Neural cell (in vitro differentiated cells): ENCODE results near the gene CENPX. TPM values are rescaled to one million over a fixed set of nuclear protein-coding genes. Genes with fewer than 3 reads are reported as not detected.

Experiments
- H2AFZ ChIP-seq: fragments of 200-600, 300-800 bp; sonication (generic), shearing (Covaris generic); 2 replicates; pipeline ENCODE4 v1.6.0; 2014; ENCODE audit warnings: low read depth, mild to moderate bottlenecking, antibody characterized with exemption, low read length, moderate library complexity
- H3F3A ChIP-seq: fragments of 200-600 bp; shearing (Covaris generic); 2 replicates; pipeline ENCODE4 v1.6.1; 2016; ENCODE audit warnings: mild to moderate bottlenecking, moderate library complexity, mixed read lengths, antibody characterized with exemption, low read length; ENCODE audit not compliant: insufficient read depth, poor library complexity, severe bottlenecking
- H3K27ac ChIP-seq: fragments of 200-600, 300-800 bp; sonication (generic), shearing (Covaris generic); 2 replicates; pipeline ENCODE4 v1.5.1; 2014; ENCODE audit warnings: mild to moderate bottlenecking, low read length, moderate library complexity
- H3K27me3 ChIP-seq: fragments of 300-800, 200-600 bp; sonication (generic), shearing (Covaris generic); 2 replicates; pipeline ENCODE4 v1.6.0; 2014; ENCODE audit warnings: mild to moderate bottlenecking, low read depth, low read length, moderate library complexity; ENCODE audit not compliant: insufficient read depth
- H3K36me3 ChIP-seq: fragments of 300-800, 200-600 bp; sonication (generic), shearing (Covaris generic); 2 replicates; pipeline ENCODE4 v1.5.1; 2014; ENCODE audit warnings: mild to moderate bottlenecking, antibody characterized with exemption, low read length, moderate library complexity; ENCODE audit not compliant: insufficient read depth
- H3K4me2 ChIP-seq: fragments of 300-800, 200-600 bp; sonication (generic), shearing (Covaris generic); 2 replicates; pipeline ENCODE4 v1.6.0; 2014; ENCODE audit warnings: mild to moderate bottlenecking, low read length
- H3K4me3 ChIP-seq: fragments of 300-800, 200-600 bp; sonication (generic), shearing (Covaris generic); 2 replicates; pipeline ENCODE4 v1.5.1; 2014; ENCODE audit warnings: mild to moderate bottlenecking, low read length, moderate library complexity
- H3K79me2 ChIP-seq: fragments of 200-600 bp; shearing (Covaris generic); replicated peaks from 2 replicates; pipeline ENCODE4 v1.6.0; 2014; ENCODE audit warnings: mild to moderate bottlenecking, low read length, moderate library complexity; ENCODE audit not compliant: insufficient read depth
- H3K9ac ChIP-seq: fragments of 300-800, 200-600 bp; sonication (generic), shearing (Covaris generic); 2 replicates; pipeline ENCODE4 v1.6.1; 2016; ENCODE audit warnings: mild to moderate bottlenecking, low read length, mixed read lengths
- H3K9me2 ChIP-seq: fragments of 200-600 bp; shearing (Covaris generic); 2 replicates; pipeline ENCODE4 v1.6.1; 2016; ENCODE audit warnings: mild to moderate bottlenecking, low read length, mixed read lengths; ENCODE audit not compliant: insufficient read depth
- H3K9me3 ChIP-seq: fragments of 200-600, 300-800 bp; sonication (generic), shearing (Covaris generic); 2 replicates; pipeline ENCODE4 v1.6.1; 2016; ENCODE audit warnings: mild to moderate bottlenecking, mixed run types, low read length, moderate library complexity, mixed read lengths
- H4K20me1 ChIP-seq: fragments of 200-600 bp; shearing (Covaris generic); 2 replicates; pipeline ENCODE4 v1.6.1; 2016; ENCODE audit warnings: mild to moderate bottlenecking, mixed run types; ENCODE audit not compliant: insufficient read depth
- EP300 ChIP-seq: fragments of 450-650 bp; conservative IDR thresholded peaks from 2 replicates; pipeline ENCODE4 v1.6.1; 2014; ENCODE audit warnings: antibody characterized with exemption, mild to moderate bottlenecking, moderate library complexity; ENCODE audit not compliant: poor library complexity, severe bottlenecking
- EZH2 ChIP-seq: fragments of 200-600, 300-800 bp; shearing (Covaris generic), sonication (generic); IDR thresholded peaks from 2 replicates; pipeline ENCODE4 v1.6.1; 2014; ENCODE audit warnings: antibody characterized with exemption, low read length, borderline replicate concordance, mild to moderate bottlenecking; ENCODE audit not compliant: insufficient read depth, poor library complexity, severe bottlenecking
- MXI1 ChIP-seq: fragments of 450-650 bp; conservative IDR thresholded peaks from 2 replicates; pipeline ENCODE4 v1.6.1; 2014; ENCODE audit warnings: antibody characterized with exemption, mild to moderate bottlenecking; ENCODE audit not compliant: poor library complexity, severe bottlenecking
- POLR2AphosphoS5 ChIP-seq: IDR thresholded peaks from 2 replicates; pipeline ENCODE4 v1.6.1; 2012
- RAD21 ChIP-seq: fragments of 450-650 bp; conservative IDR thresholded peaks from 2 replicates; pipeline ENCODE4 v1.6.1; 2014; ENCODE audit warnings: antibody characterized with exemption, mild to moderate bottlenecking, moderate library complexity
- REST ChIP-seq: IDR thresholded peaks from 2 replicates; pipeline ENCODE4 v1.6.1; 2012; ENCODE audit warnings: borderline replicate concordance
- SMC3 ChIP-seq: fragments of 450-650 bp; conservative IDR thresholded peaks from 2 replicates; pipeline ENCODE4 v1.6.1; 2014; ENCODE audit warnings: antibody characterized with exemption, mild to moderate bottlenecking, moderate library complexity; ENCODE audit not compliant: poor library complexity
- TAF1 ChIP-seq: IDR thresholded peaks from 2 replicates; pipeline ENCODE4 v1.6.1; 2012; ENCODE audit warnings: low read depth
- polyA plus RNA-seq: library from polyadenylated mRNA; depleted of rRNA; stranded (reverse); fragments of >200 nt; gene quantifications from 2 replicates; pipeline ENCODE4 v1.2.3, GENCODE V29; 2014
- TF ChIP-seq, protein P1 (sequence below): fragments of 450-650 bp; IDR thresholded peaks from 2 replicates; pipeline ENCODE4 v1.5.1; 2014; ENCODE audit warnings: antibody characterized with exemption, mild to moderate bottlenecking, moderate library complexity; ENCODE audit not compliant: poor library complexity, severe bottlenecking

The CENPX gene
- polyA plus RNA-seq, 1 donor from 2014 or later: 205 TPM

DNA sequence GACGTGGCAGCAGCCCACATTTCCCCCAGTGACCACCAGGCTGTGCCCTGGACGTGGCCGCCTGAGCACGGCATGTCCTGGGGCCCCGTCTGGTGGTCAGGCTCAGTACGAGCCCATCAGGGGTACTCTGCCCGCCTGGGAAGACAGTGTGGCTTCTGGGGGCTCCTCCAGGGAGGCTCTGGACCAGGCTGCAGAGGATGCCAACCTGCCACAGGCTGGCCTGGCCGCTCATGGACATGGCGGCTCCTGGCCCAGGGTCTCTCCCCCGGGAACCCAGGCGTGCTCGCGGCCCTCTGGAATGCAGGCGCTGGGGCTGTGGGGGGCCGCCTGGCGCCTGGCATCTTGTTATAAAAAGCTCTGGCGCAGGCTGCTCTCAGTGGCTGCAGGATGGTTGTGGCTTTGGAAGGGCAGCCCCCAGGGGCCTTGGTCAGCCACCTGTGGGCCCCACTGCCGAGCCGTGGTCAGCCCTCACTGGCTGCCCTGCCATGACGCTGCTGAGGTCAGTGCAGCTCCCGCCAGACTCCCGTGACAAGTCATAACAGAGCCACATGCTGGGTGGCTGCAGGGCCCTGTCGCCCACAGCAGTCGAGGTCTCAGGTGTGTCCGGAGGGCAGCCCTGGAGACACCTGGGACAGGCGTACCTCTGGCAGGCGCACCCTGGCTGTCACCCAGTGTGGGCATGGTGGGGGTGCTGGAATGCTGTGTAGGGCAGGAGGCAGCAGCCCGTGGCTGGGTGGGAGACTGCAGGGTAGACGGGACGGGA, 15.0 kb downstream of the CENPX start:
- Histone ChIP-seq H3K79me2 (no peaks in the 10 kb centered on the region), H3K27ac (no peak overlapping the region), H3K27me3 (no peaks in the 10 kb centered on the region), H3K9ac (no peak overlapping the region), H3K4me2 (no peak overlapping the region), H4K20me1 (no peaks in the 10 kb centered on the region), H3K9me3 (no peaks in the 10 kb centered on the region), H3F3A (no peaks in the 10 kb centered on the region), H3K4me3 (no peak overlapping the region), H3K9me2 (no peaks in the 10 kb centered on the region), H3K36me3 (no peaks in the 10 kb centered on the region), H2AFZ (no peak overlapping the region)
- TF ChIP-seq POLR2AphosphoS5: no peak
- TF ChIP-seq RAD21: no peak
- TF ChIP-seq MXI1: no peak
- no peak for TF ChIP-seq TAF1
- TF ChIP-seq EZH2: no peak
- no peak for TF ChIP-seq SMC3
- TF ChIP-seq, protein P1, sequence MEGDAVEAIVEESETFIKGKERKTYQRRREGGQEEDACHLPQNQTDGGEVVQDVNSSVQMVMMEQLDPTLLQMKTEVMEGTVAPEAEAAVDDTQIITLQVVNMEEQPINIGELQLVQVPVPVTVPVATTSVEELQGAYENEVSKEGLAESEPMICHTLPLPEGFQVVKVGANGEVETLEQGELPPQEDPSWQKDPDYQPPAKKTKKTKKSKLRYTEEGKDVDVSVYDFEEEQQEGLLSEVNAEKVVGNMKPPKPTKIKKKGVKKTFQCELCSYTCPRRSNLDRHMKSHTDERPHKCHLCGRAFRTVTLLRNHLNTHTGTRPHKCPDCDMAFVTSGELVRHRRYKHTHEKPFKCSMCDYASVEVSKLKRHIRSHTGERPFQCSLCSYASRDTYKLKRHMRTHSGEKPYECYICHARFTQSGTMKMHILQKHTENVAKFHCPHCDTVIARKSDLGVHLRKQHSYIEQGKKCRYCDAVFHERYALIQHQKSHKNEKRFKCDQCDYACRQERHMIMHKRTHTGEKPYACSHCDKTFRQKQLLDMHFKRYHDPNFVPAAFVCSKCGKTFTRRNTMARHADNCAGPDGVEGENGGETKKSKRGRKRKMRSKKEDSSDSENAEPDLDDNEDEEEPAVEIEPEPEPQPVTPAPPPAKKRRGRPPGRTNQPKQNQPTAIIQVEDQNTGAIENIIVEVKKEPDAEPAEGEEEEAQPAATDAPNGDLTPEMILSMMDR: no peak
- no peak for TF ChIP-seq EP300
- TF ChIP-seq REST: no peak

DNA sequence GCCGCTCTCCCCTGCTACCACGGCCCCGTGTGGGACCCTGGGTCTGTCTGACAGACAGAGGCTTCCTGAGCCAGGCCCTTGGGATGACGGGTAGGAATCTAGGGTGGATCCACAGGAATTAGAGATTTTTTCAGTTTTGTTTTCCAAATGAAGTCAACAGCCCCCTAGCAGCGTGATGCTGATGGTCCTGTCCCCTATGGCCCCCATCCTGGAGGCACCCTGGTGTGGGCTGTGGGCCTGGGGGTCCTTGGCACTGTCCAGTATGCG, 15.5 kb downstream of the CENPX start:
- TF ChIP-seq EZH2 (no peak), EP300 (no peak), SMC3 (no peak), TAF1 (no peak), MXI1 (no peak), RAD21 (no peak), REST (no peak), POLR2AphosphoS5 (no peak)
- TF ChIP-seq, protein P1: no peak
- Histone ChIP-seq H3K36me3 (no peaks in the 10 kb centered on the region), H3K9me3 (no peaks in the 10 kb centered on the region), H3K79me2 (no peaks in the 10 kb centered on the region), H3F3A (no peaks in the 10 kb centered on the region), H2AFZ (no peak overlapping the region), H3K9me2 (no peaks in the 10 kb centered on the region), H3K4me2 (no peak overlapping the region), H4K20me1 (no peaks in the 10 kb centered on the region), H3K9ac (no peak overlapping the region), H3K27ac (no peak overlapping the region), H3K27me3 (no peaks in the 10 kb centered on the region), H3K4me3 (no peak overlapping the region)
